ENCODE measurements around the gene YIPF5. TPM values are rescaled to one million over a fixed set of nuclear protein-coding genes. Genes with fewer than 3 reads are reported as not detected.

YIPF5 gene
- total RNA-seq, 1 donor from 2014 or later: 44.7 TPM

DNA sequence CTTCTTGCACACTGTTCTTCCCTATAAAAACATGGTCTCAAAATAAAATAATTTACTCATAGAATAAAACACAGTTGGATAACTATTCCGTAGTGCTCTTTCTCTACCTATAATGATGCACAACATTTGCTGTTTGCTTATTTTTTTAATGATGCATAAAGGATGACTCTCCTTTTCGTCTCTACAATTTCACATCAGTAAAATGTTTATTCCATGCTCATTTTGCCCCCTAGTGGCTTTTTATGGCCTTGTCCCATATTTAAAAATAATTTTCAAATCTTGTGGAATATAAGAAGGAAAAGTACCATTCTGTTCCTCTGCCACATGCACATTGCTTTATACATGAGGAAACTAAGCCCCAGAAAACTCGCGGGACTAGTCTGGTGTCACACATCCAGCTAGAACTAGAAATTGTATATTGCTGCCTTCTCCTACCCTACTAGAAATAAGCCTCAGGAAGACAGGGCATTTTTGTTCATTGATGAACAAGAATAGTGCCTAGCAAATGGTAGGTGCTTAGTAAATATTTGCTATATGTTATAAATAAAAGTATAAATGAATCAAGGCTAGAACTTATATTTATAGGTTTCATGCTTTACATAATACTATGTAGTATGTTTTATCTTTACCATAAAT, 12.9 kb upstream of the YIPF5 start:
- Mint-ChIP-seq H3K4me1 (ENCODE audit: low read depth) (peaks cover 1% of the 10 kb centered on the region), H3K4me3 (ENCODE audit: low read depth) (no peak overlapping the region), H3K27ac (no peak overlapping the region), H3K27me3 (peaks cover 3% of the 10 kb centered on the region), H3K36me3 (ENCODE audit: insufficient read depth) (no peaks in the 10 kb centered on the region), H3K9me3 (ENCODE audit: low read depth) (no peaks in the 10 kb centered on the region)
- DNase-seq (ENCODE audit: low spot score, unreplicated experiment): no peak
- TF ChIP-seq, protein P1, sequence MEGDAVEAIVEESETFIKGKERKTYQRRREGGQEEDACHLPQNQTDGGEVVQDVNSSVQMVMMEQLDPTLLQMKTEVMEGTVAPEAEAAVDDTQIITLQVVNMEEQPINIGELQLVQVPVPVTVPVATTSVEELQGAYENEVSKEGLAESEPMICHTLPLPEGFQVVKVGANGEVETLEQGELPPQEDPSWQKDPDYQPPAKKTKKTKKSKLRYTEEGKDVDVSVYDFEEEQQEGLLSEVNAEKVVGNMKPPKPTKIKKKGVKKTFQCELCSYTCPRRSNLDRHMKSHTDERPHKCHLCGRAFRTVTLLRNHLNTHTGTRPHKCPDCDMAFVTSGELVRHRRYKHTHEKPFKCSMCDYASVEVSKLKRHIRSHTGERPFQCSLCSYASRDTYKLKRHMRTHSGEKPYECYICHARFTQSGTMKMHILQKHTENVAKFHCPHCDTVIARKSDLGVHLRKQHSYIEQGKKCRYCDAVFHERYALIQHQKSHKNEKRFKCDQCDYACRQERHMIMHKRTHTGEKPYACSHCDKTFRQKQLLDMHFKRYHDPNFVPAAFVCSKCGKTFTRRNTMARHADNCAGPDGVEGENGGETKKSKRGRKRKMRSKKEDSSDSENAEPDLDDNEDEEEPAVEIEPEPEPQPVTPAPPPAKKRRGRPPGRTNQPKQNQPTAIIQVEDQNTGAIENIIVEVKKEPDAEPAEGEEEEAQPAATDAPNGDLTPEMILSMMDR (IDR thresholded peaks at IDR 0.05; ENCODE audit: unreplicated experiment): peak; percentile 73

DNA sequence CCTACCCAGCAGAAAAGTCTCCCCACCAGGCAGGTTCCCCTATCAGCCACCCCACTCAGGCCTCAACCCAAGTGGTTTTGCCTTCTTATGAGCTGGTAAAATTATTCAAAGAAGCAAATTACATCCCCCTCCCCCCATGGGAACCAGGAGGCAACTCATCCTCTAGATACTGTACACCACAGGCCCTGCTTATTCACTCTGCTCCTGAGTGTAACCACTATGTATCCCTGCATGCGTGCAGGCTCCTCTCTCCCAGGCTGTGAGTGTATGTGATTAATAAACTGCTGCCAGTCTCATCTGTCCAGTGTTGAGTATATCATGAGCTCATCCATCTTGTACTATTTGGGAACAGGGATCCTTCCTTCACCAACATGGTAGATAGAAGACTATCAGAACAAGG, 8.8 kb upstream of the YIPF5 start:
- no peaks in the 10 kb centered on the region for H3K36me3 Mint-ChIP-seq (ENCODE audit: insufficient read depth)
- H3K4me3 Mint-ChIP-seq (ENCODE audit: low read depth): no peak overlapping the region
- no peaks in the 10 kb centered on the region for H3K4me1 Mint-ChIP-seq (ENCODE audit: low read depth)
- peaks cover 3% of the 10 kb centered on the region for H3K27me3 Mint-ChIP-seq
- TF ChIP-seq, protein P1 (IDR thresholded peaks at IDR 0.05; ENCODE audit: unreplicated experiment): no peak
- no peak for DNase-seq (ENCODE audit: low spot score, unreplicated experiment)
- no peaks in the 10 kb centered on the region for H3K9me3 Mint-ChIP-seq (ENCODE audit: low read depth)
- H3K27ac Mint-ChIP-seq: no peak overlapping the region

DNA sequence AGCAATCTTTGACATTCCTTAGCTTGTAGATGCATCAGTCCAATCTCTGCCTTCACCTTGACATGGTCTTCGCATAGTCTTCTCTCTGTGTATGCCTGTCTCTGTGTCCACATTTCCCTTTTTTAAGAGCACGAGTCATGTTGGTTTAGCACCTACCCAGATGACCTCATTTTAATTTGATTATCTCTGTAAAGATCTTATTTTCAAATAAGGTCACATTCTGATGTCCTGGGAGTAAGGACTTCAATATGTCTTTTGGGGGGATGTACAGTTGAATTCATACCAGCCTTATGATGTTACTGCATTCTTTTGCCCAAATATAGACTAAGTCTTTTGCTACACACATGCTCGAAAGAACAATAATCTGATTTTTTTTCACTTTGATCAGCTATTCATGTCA, 7.1 kb upstream of the YIPF5 start:
- H3K9me3 Mint-ChIP-seq (ENCODE audit: low read depth): no peaks in the 10 kb centered on the region
- TF ChIP-seq, protein P1 (IDR thresholded peaks at IDR 0.05; ENCODE audit: unreplicated experiment): no peak
- H3K36me3 Mint-ChIP-seq (ENCODE audit: insufficient read depth): no peaks in the 10 kb centered on the region
- H3K4me3 Mint-ChIP-seq (ENCODE audit: low read depth): no peak overlapping the region
- H3K27ac Mint-ChIP-seq: no peak overlapping the region
- H3K27me3 Mint-ChIP-seq: peaks cover 11% of the 10 kb centered on the region
- DNase-seq (ENCODE audit: low spot score, unreplicated experiment): no peak
- no peaks in the 10 kb centered on the region for H3K4me1 Mint-ChIP-seq (ENCODE audit: low read depth)

DNA sequence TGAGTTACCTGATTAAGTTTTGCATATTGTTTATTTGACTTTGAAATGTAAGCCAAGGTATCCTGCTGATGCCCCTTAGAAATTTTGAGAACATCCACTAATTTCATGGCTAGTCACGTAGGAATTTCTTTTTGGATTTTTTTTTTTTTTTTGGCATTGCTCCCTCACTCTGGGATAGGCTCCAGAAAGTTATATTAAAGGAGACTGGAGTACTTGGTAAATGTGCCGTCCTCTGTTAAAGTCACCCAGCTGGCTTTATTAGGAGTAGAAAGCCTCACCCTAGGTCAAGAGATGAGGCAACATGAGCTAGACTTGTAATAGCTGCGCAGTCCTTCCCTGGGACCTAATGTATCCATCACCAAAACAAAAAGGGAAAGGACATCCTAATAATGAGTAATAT, 3.3 kb upstream of the YIPF5 start:
- H3K36me3 Mint-ChIP-seq (ENCODE audit: insufficient read depth): no peaks in the 10 kb centered on the region

DNA sequence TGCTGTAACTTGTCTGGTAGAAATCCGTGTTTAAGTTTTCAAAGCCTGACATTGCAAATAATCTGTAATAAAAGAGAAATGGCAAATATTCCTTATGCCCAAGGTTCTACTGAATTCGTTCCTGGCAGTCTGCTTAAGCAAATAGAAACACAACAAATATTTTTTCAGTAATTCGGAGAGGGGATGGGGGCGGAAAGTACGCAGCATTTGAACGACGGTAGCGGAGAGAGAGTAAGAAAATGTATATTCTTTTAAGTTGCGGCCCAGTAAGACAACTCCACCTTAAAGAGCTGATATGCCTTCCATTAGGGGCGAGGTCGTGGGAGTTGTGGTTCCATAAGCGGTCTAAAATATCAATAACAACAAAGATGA, 569 bp downstream of the YIPF5 start:
- TF ChIP-seq, protein P1 (IDR thresholded peaks at IDR 0.05; ENCODE audit: unreplicated experiment): no peak
- Mint-ChIP-seq H3K4me3 (ENCODE audit: low read depth) (peak overlapping the region; percentile 91), H3K36me3 (ENCODE audit: insufficient read depth) (no peaks in the 10 kb centered on the region), H3K27ac (peak overlapping the region; percentile 89), H3K27me3 (peaks cover 11% of the 10 kb centered on the region), H3K4me1 (ENCODE audit: low read depth) (peaks cover 17% of the 10 kb centered on the region), H3K9me3 (ENCODE audit: low read depth) (no peaks in the 10 kb centered on the region)
- no peak for DNase-seq (ENCODE audit: low spot score, unreplicated experiment)

More for the DNA sequence above, 3.3 kb upstream of the YIPF5 start:
- Mint-ChIP-seq H3K27ac (no peak overlapping the region), H3K4me3 (ENCODE audit: low read depth) (no peak overlapping the region), H3K27me3 (peaks cover 11% of the 10 kb centered on the region), H3K9me3 (ENCODE audit: low read depth) (no peaks in the 10 kb centered on the region), H3K4me1 (ENCODE audit: low read depth) (peaks cover 15% of the 10 kb centered on the region)
- DNase-seq (ENCODE audit: low spot score, unreplicated experiment): no peak
- TF ChIP-seq, protein P1 (IDR thresholded peaks at IDR 0.05; ENCODE audit: unreplicated experiment): no peak
